Suprapubic skin (tissue), 4 donors: ENCODE data around the gene SH3BGRL2. TPM values are rescaled to one million over a fixed set of nuclear protein-coding genes. Genes with fewer than 3 reads are reported as not detected.

Experiments used
- DNase-seq, 2 donors: peaks; one replicate each; pipeline ENCODE4 v3.0.0-alpha.2; 2019; ENCODE audit warnings: low spot score in 2 of 2
- H3K27ac ChIP-seq: fragments of 200-600 bp; sonication (generic); one replicate; pipeline ENCODE4 v1.5.1; 2019
- H3K27me3 ChIP-seq: fragments of 200-600 bp; sonication (generic); one replicate; pipeline ENCODE4 v1.5.1; 2019
- H3K36me3 ChIP-seq: fragments of 200-600 bp; sonication (generic); one replicate; pipeline ENCODE4 v1.5.1; 2019
- H3K4me1 ChIP-seq: fragments of 200-600 bp; sonication (generic); one replicate; pipeline ENCODE4 v1.5.1; 2019
- H3K4me3 ChIP-seq: fragments of 200-600 bp; sonication (generic); one replicate; pipeline ENCODE4 v1.5.1; 2019; ENCODE audit warnings: mild to moderate bottlenecking
- H3K9me3 ChIP-seq: fragments of 200-600 bp; sonication (generic); one replicate; pipeline ENCODE4 v1.5.1; 2019
- CTCF ChIP-seq, 2 donors: fragments of 200-600 bp in 1 of 2; fragments of 450-650 bp in 1 of 2; sonication (generic) in 1 of 2; IDR thresholded peaks; one replicate each; pipeline ENCODE4 v1.5.1; 2016 to 2019; ENCODE audit warnings: antibody characterized with exemption in 2 of 2, mild to moderate bottlenecking in 1 of 2, moderate library complexity in 1 of 2
- EP300 ChIP-seq: sonication (generic); formaldehyde crosslinking; IDR thresholded peaks from one replicate; pipeline ENCODE4 v1.6.1; 2017; ENCODE audit warnings: antibody characterized with exemption
- POLR2A ChIP-seq, 2 donors: fragments of 450-650 bp; IDR thresholded peaks; one replicate each; pipeline ENCODE4 v1.6.1; 2017; ENCODE audit warnings: antibody characterized with exemption in 2 of 2, mild to moderate bottlenecking in 2 of 2, moderate library complexity in 2 of 2
- POLR2AphosphoS5 ChIP-seq, 3 donors: sonication (generic); formaldehyde crosslinking; IDR thresholded peaks; one replicate each; pipeline ENCODE4 v1.6.1; 2017; ENCODE audit warnings: antibody characterized with exemption in 3 of 3
- WGBS: methylation state at CpG from one replicate; pipeline ENCODE4 v1.1.5; 2018; 5-methylcytosine and 5-hydroxymethylcytosine counted together
- total RNA-seq, 4 donors: library from RNA; depleted of rRNA; stranded (reverse); fragments of >200 nt; gene quantifications; one replicate each; pipeline ENCODE4 v1.1.0, GENCODE V29; 2016

The SH3BGRL2 gene
- total RNA-seq, 4 donors from 2014 or later: 30.5 to 67.1 (median 56.7) TPM

- Histone ChIP-seq H3K4me3 (peak overlapping the region; percentile 73), H3K4me1 (peaks cover 9% of the 10 kb centered on the region), H3K27ac (peak overlapping the region; percentile 74), H3K27me3 (no peaks in the 10 kb centered on the region), H3K36me3 (no peaks in the 10 kb centered on the region), H3K9me3 (no peaks in the 10 kb centered on the region)
- WGBS: 47% methylated on average over 8 of the region's 8 CpGs
- no peak for DNase-seq
- TF ChIP-seq CTCF (IDR thresholded peaks at IDR 0.05): no peak
- TF ChIP-seq POLR2AphosphoS5 (IDR thresholded peaks at IDR 0.05): no peak
- TF ChIP-seq EP300: no peak
- no peak for TF ChIP-seq POLR2A (IDR thresholded peaks at IDR 0.05)
These were observed 698 bp upstream of the SH3BGRL2 start for GRCh38 chr6:79630380-79630882.

DNA sequence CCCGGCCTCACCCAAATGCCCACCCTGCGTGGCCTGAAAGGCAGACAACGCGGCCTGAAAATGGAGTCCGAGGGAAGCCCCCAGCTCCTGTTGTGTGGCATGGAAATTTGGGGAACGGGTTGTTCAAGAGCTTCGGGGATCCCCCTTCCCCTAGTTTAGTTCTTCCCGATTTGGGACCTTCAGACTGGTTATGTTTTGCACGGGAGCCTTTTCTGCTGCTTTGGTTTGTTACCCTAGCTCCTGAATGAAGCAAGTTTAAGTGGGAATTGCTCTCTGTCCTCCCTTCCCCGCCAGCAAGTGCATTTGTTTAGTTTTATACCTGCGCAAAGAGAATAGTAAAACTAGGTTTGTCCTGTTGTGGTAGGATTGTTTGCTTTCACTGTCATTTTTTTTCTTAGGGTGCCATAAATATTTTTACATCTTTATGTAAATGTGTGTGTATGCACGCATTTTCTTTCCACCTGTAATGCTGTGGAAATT is 604 bp downstream of the SH3BGRL2 start:
- Histone ChIP-seq H3K4me1 (peaks cover 9% of the 10 kb centered on the region), H3K36me3 (no peaks in the 10 kb centered on the region), H3K9me3 (no peaks in the 10 kb centered on the region), H3K27ac (peak overlapping the region; percentile 74), H3K4me3 (peak overlapping the region; percentile 73), H3K27me3 (no peaks in the 10 kb centered on the region)
- TF ChIP-seq POLR2A (IDR thresholded peaks at IDR 0.05): no peak
- TF ChIP-seq CTCF (IDR thresholded peaks at IDR 0.05): no peak
- no peak for TF ChIP-seq POLR2AphosphoS5 (IDR thresholded peaks at IDR 0.05)
- TF ChIP-seq EP300: no peak
- 16% methylated on average over 12 of the region's 12 CpGs for WGBS
- DNase-seq: no peak

GRCh38 chr6:79632580-79632979 is 1.5 kb downstream of the SH3BGRL2 start:
- TF ChIP-seq EP300: no peak
- no peak for TF ChIP-seq POLR2A (IDR thresholded peaks at IDR 0.05)
- TF ChIP-seq CTCF (IDR thresholded peaks at IDR 0.05): no peak
- TF ChIP-seq POLR2AphosphoS5 (IDR thresholded peaks at IDR 0.05): no peak
- WGBS: 75% methylated on average over 2 of the region's 2 CpGs
- Histone ChIP-seq H3K27me3 (no peaks in the 10 kb centered on the region), H3K9me3 (no peaks in the 10 kb centered on the region), H3K4me1 (peaks cover 9% of the 10 kb centered on the region), H3K27ac (no peak overlapping the region), H3K4me3 (peak overlapping the region; percentile 73), H3K36me3 (no peaks in the 10 kb centered on the region)
- DNase-seq: no peak

DNA sequence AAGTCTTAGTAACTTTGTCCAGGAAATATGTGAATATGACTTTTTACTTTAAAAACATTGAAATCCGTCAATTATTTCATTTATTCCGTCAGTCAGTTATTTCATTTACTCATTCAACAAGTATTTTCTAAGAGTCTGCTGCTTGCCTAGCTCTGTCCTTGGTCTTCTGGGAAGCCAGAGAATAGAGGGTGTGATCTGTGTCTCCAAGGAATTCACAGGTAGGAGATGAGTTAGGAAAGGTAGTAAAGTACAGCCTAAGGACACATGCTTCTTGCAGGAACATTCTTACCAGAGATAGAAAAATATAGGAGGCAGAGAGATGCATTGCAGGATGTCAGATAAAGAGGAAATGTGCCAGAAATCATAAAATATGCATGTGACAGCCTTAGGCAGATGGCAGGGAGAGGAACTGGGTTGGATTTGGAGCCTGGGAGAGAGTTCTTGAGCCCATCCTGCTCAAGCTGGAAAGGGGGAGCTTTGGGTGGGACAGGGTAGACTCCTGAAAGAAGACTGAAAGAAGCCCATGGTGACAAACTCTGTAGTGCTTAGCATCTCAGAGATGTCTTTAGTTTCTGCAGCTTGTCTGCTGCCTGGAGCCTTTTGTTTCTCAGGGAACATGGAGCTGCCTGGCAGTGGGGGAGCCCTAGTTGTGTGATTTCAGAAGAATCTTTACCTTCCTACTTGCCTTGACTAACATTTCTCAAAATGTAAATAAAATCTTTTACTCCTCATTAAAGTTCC is 3.5 kb downstream of the SH3BGRL2 start:
- H3K36me3 ChIP-seq: no peaks in the 10 kb centered on the region
- no peaks in the 10 kb centered on the region for H3K27me3 ChIP-seq
- no peak overlapping the region for H3K4me3 ChIP-seq
- no peaks in the 10 kb centered on the region for H3K9me3 ChIP-seq
- H3K27ac ChIP-seq: no peak overlapping the region
- 42% methylated on average over 2 of the region's 2 CpGs for WGBS
- peaks cover 9% of the 10 kb centered on the region for H3K4me1 ChIP-seq
- no peak for DNase-seq
- no peak for TF ChIP-seq CTCF (IDR thresholded peaks at IDR 0.05)
- TF ChIP-seq POLR2A (IDR thresholded peaks at IDR 0.05): no peak
- TF ChIP-seq EP300: no peak
- no peak for TF ChIP-seq POLR2AphosphoS5 (IDR thresholded peaks at IDR 0.05)

DNA sequence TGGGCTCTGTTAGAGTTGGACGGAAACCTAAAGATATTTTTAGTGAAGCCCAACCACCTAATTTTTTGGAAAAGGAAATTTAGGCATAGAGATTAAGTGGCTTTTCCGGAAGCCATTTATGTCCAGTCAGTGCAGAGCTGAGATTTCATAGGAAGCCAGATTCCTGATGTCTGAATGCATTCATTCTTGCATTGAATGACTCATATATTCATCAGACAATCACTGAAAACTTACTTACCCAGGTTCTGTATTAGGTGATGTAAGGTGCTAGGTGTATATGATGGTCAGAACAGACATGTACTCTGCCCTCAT is 4.1 kb downstream of the SH3BGRL2 start:
- 46% methylated on average over 2 of the region's 2 CpGs for WGBS
- Histone ChIP-seq H3K27me3 (no peaks in the 10 kb centered on the region), H3K4me1 (peaks cover 9% of the 10 kb centered on the region), H3K4me3 (no peak overlapping the region), H3K36me3 (no peaks in the 10 kb centered on the region), H3K9me3 (no peaks in the 10 kb centered on the region), H3K27ac (no peak overlapping the region)
- no peak for TF ChIP-seq POLR2A (IDR thresholded peaks at IDR 0.05)
- TF ChIP-seq POLR2AphosphoS5 (IDR thresholded peaks at IDR 0.05): no peak
- TF ChIP-seq EP300: no peak
- TF ChIP-seq CTCF (IDR thresholded peaks at IDR 0.05): no peak
- DNase-seq: no peak
